ENCODE results near the gene AWAT2. TPM values are rescaled to one million over a fixed set of nuclear protein-coding genes. Genes with fewer than 3 reads are reported as not detected.

The AWAT2 gene
- polyA plus RNA-seq, 3 donors = not detected

DNA sequence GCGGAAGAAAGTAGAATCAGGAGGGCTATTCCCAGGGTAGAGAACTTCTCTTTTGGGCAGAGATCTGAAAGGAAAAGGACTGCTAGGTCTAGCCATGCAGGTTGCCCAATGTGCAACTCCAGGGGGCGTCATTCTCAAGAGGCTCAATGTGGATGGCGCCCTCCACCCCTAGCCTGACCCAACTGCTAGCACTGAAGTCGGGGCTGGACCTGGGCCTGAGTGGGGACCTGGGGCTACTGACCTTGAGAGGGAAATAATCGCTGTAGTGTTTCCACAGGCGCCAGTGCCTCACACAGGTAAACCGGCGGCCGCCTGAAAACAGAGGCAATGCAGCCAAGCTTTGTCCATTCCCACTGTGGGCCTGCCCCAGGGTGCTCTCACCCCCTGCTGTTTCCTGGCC, 6.1 kb downstream of the AWAT2 start:
- no peak overlapping the region for H3K27ac ChIP-seq (ENCODE audit: low read depth, low read length)
- 81 to 96% (median 94%) methylated on average over 5 to 9 of the region's 9 CpGs for WGBS, 3 donors

DNA sequence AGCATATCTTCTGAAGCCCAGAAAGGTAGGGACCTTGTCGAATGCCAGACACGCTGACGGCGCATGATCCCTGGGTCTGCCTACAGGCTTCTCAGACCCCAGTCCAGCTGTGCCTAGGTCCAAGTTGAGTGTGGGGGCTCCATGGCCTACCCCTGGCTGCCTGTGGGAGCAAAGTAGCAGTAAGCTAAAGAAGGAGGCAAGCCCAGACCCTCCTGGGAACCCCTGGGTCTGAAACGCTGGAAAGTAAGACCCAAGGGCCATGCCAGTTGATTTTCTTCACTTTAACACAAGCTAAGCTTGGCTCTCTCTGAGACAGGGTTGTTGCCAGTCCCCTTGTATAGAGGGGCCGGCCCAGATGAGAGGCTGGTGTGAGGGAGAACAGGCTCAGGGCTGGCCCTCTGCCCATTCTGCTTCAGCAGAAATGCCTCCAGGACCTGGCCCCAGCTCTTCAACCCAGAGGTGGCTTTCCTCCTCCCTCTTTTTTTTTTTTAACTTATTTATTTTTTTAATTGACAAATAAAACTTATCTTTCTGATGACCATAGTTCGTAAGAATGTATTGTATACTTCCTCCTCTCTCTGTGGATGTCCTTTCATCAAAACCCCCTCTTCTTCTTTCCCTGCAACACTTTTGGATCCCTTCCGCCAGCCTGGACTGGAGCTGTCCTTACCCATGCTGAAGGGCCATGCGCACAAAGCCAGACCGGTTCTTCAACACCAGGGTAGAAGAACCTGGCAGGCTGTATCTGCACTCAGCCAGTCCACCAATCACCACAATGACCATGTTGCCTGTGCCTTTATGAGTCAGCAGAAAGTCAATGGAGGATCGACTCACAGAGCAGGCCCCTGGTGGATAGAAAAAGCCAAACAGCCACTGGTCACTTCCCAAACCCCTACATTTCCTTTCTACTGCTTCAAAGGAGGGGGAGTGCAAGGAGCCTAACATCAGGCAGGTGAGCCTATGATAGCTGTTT, 7.1 kb downstream of the AWAT2 start:
- no peak overlapping the region for H3K27ac ChIP-seq (ENCODE audit: low read depth, low read length)
- 76 to 80% (median 77%) methylated on average over 11 of the region's 11 CpGs for WGBS, 3 donors

DNA sequence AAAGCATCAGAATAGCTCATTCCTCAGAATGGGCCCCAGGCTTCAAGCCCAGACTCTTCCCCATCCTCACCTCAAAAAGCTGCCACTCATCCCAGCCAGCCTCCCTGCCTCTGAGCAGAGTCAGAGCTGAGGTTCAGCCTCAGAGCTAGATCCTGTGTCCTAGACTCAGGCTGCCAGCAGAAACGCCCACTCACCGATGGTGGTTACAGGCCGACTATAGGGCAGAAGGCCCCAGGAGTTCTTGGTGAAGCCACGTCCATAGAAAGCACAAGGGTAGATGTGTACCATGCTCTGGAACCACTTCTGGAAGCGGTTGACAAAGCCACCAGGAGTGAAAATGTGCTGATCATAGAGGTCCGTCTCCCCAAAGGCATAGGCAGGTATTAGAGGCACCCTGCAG, 7.7 kb downstream of the AWAT2 start:
- no peak overlapping the region for H3K27ac ChIP-seq (ENCODE audit: low read depth, low read length)
- 78 to 92% (median 79%) methylated on average over 6 of the region's 6 CpGs for WGBS, 3 donors

DNA sequence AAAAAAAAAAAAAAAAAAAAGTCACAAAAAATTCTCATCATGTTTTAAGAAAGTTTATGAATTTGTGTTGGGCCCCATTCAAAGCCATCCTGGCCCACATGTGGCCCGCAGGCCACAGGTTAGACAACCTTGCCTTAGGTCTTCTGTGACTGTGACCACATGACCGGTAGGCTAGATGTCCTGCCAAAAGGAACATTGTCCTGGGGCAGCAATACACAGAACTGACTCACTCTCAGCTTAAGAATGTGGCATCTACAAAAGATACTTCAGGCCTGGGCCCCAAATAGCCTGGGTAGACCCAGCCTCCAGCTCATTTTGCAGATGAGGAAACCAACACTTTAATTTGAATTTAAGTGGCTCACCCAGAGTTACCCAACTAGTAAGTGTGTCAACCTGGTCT, 10.0 kb downstream of the AWAT2 start:
- WGBS, 3 donors = 87 to 96% (median 95%) methylated on average over 2 of the region's 2 CpGs

GRCh38 chrX:70038951-70039350, 10.8 kb downstream of the AWAT2 start:
- H3K27ac ChIP-seq (ENCODE audit: low read depth, low read length) = no peak overlapping the region
- WGBS, 3 donors = 88 to 91% (median 88%) methylated on average over 1 of the region's 1 CpG

More for the DNA sequence above, 10.0 kb downstream of the AWAT2 start:
- H3K27ac ChIP-seq (ENCODE audit: low read depth, low read length) = no peak overlapping the region

DNA sequence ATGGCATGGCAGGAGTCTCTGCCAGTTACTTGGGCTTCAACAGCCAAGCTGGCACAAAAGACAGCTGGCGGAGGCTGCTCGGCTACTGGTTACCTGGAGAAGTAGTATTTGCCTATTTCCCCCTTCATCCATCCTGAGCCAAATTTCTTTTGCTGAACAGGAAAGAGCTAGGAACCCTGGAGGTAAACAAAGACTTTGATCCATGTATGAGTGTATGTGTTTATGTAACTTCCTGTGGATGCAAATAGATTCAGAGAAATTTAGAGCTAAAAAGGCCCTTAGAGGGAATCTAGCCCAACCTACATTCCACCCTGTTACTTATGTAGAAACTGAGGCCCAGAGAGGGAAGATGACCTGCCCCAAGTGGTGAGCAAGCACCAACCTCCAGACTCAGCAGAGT, 11.2 kb downstream of the AWAT2 start:
- WGBS, 3 donors = 75 to 95% (median 93%) methylated on average over 2 of the region's 2 CpGs

DNA sequence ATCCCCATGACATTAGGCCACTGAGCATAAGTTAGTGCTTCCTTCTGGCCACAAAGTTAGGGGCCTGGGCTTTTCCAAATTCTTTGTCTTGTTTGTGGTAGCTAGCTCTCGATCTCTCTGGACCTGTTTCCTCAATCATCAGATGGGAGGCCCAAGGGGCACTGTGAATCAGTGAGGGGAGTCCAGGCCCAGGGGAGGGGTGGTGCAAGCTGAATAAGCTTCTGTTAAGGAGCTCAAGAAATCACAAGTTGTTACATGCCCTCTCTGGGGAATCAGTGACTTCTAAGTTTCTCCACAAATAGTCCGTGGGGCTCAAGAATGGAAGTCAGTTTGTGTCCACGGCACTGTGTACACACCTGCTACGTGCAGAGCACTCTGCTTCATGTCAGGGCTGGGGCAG, 15.1 kb downstream of the AWAT2 start:
- 53 to 90% (median 81%) methylated on average over 4 of the region's 4 CpGs for WGBS, 3 donors

More for the DNA sequence above, 11.2 kb downstream of the AWAT2 start:
- H3K27ac ChIP-seq (ENCODE audit: low read depth, low read length) = no peak overlapping the region

GRCh38 chrX:70033348-70034051, 16.2 kb downstream of the AWAT2 start:
- WGBS, 3 donors = 63 to 77% (median 63%) methylated on average over 9 to 10 of the region's 10 CpGs
- H3K27ac ChIP-seq (ENCODE audit: low read depth, low read length) = no peak overlapping the region

More for the DNA sequence above, 15.1 kb downstream of the AWAT2 start:
- no peak overlapping the region for H3K27ac ChIP-seq (ENCODE audit: low read depth, low read length)

DNA sequence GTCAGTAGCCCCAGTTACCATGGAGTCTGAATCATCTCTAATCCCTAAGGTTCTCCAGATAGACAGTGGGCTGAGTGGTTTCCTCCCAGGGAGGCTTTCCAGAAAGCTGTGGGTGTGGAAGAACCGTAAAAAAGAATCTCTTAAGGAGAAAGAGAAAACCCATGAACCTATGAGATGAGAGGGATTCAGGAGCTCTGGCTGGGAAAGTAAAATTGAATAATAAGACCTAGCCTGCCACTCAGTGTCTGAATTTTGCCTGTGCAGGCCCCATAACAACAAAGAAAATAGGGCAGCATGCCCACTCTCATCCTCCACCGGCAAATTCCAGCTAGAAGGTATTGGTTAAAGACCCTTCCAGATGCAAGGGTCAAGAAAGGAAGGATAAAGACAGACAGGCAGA, 16.9 kb downstream of the AWAT2 start:
- 50 to 63% (median 61%) methylated on average over 2 of the region's 2 CpGs for WGBS, 3 donors
- no peak overlapping the region for H3K27ac ChIP-seq (ENCODE audit: low read depth, low read length)

GRCh38 chrX:70030301-70030767, 19.4 kb downstream of the AWAT2 start:
- WGBS, 3 donors = 7 to 14% (median 12%) methylated on average over 4 of the region's 4 CpGs
- H3K27ac ChIP-seq (ENCODE audit: low read depth, low read length) = no peak overlapping the region

- H3K27ac ChIP-seq (ENCODE audit: low read depth, low read length) = no peak overlapping the region
- 25 to 68% (median 52%) methylated on average over 4 of the region's 4 CpGs for WGBS, 3 donors
These were observed 19.9 kb downstream of the AWAT2 start for GRCh38 chrX:70029863-70030262.

DNA sequence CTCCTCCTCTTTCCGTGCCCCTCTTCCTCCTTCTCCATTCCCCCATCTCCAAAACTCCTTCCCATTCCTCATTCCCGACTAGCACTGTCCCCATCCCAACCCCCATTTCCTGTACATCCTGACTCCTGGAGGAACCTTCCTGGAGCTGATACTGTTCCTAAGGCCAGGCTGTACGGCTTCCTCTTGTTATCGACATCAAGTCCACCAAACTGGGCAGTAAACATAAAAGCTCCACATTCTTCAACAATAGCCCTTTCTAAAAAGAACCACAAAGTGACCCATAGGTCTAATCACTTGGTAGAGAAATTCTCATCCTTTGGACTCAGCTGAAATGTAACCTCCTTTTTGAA, 22.9 kb downstream of the AWAT2 start:
- no peak overlapping the region for H3K27ac ChIP-seq (ENCODE audit: low read depth, low read length)
- WGBS, 3 donors = 47 to 80% (median 49%) methylated on average over 2 to 4 of the region's 4 CpGs

GRCh38 chrX:70026112-70026850, 23.5 kb downstream of the AWAT2 start:
- 25 to 79% (median 26%) methylated on average over 1 of the region's 1 CpG for WGBS, 3 donors
- no peak overlapping the region for H3K27ac ChIP-seq (ENCODE audit: low read depth, low read length)

DNA sequence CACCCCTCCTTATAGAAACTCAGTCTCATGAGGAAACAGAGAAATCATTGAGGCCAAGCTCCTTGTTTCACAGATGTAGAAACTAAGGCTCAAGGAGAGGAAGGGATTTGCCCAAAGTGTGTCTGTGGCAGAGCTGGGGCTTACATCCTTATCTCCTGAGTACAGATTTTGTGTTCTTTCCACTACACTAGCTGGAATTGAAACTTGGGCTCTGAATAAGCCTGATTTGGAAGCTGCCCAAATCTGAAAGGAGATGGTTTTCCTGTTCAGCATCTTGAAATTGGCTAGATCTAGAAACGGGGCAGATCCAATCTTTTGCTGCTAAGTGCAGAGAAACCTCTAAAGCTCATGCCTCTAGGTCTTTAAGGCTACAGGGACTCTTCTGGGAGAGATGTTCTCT, 24.3 kb downstream of the AWAT2 start:
- H3K27ac ChIP-seq (ENCODE audit: low read depth, low read length) = no peak overlapping the region
- 0 to 47% (median 3%) methylated on average over 1 of the region's 1 CpG for WGBS, 3 donors

DNA sequence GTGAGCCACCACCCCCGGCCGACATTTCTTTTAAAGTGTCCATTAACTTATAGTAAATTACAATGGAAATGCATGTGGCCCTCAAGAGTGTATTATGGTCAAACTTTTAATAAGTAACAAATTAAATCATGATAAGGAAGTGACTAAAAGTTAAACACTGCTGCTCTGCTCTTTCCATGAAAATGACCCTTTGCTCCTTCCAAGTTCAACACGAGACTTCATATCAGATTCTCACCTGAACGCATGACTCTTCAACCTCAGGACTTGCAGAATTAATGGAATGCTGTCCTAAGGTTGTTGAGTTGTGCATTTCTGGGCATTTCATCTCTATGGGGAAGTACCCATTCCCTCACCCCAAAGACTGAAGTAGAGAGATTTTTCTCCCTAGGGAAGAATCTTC, 27.1 kb downstream of the AWAT2 start:
- 59 to 88% (median 87%) methylated on average over 4 of the region's 4 CpGs for WGBS, 3 donors
- H3K27ac ChIP-seq (ENCODE audit: low read depth, low read length) = no peak overlapping the region

GRCh38 chrX:70016513-70016912, 33.2 kb downstream of the AWAT2 start:
- WGBS, 3 donors = 92 to 96% (median 93%) methylated on average over 2 of the region's 2 CpGs
- H3K27ac ChIP-seq (ENCODE audit: low read depth, low read length) = no peak overlapping the region

GRCh38 chrX:70013466-70014381, 36.0 kb downstream of the AWAT2 start:
- 24 to 67% (median 53%) methylated on average over 5 of the region's 5 CpGs for WGBS, 3 donors
- H3K27ac ChIP-seq (ENCODE audit: low read depth, low read length) = no peak overlapping the region

DNA sequence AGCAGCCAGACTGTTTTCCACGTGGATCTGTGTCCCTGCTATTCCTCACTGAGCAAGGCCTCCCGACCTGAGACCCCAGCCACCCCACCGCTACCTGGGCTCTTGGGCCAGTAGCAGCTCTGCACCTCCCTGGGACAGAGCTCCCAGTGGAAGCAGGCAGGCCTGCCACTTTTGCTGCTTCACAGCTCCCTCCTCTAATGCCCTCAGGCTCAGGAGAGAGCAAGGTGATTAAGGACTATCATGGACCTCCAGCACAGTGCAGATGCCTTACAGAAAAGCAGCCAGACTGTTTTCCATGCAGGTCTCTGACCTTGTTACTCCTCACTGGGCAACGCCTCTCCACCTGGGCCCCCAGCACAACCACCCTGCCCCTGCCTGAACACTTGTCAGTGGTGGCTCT, 37.0 kb downstream of the AWAT2 start:
- WGBS, 3 donors = 47 to 84% (median 75%) methylated on average over 4 of the region's 4 CpGs

More for the DNA sequence above, 37.0 kb downstream of the AWAT2 start:
- H3K27ac ChIP-seq (ENCODE audit: low read depth, low read length) = no peak overlapping the region
